PC-3 (cell line): Measurements from ENCODE around the gene AKR7A2. TPM values are rescaled to one million over a fixed set of nuclear protein-coding genes. Genes with fewer than 3 reads are reported as not detected.

Experiments
- ATAC-seq: fragments of 200-7000 bp; cut with Tn5 transposase; 2 replicates; pipeline ENCODE4 v1.9.1; 2020; ENCODE audit warnings: mild to moderate bottlenecking, moderate library complexity
- BruUV-seq: library from RNA; stranded (reverse); fragments of 400-500 nt; replicated peaks from 2 replicates; lab custom pipeline; 2021; lab: Mats Ljungman, UMichigan
- CTCF ChIA-PET: fragments of 300-600 bp; sonication (Branson Sonifier 250); formaldehyde crosslinking; loops from one replicate; lab custom pipeline; 2022; ENCODE audit warnings: antibody characterized with exemption; lab: Charles Lee
- POLR2A ChIA-PET: fragments of 300-600 bp; sonication (Branson Sonifier 250); formaldehyde crosslinking; loops from one replicate; lab custom pipeline; 2022; ENCODE audit warnings: antibody characterized with exemption; ENCODE audit not compliant: unreplicated experiment; lab: Charles Lee
- DNase-seq: peaks from one replicate; pipeline ENCODE4 v3.0.0-alpha.2; 2015
- H2AFZ ChIP-seq: fragments of 300-600 bp; sonication (generic); 2 replicates; pipeline ENCODE4 v1.6.0; 2016; ENCODE audit warnings: antibody characterized with exemption, low read length
- H3F3A ChIP-seq: fragments of 300-600 bp; sonication (generic); one replicate; pipeline ENCODE4 v1.6.0; 2017; ENCODE audit warnings: antibody characterized with exemption, low read length, control low read depth, mild to moderate bottlenecking; ENCODE audit not compliant: unreplicated experiment
- H3K27ac ChIP-seq: fragments of 300-600 bp; sonication (generic); 2 replicates; pipeline ENCODE4 v1.5.1; 2016; ENCODE audit warnings: mild to moderate bottlenecking, low read length
- H3K27me3 ChIP-seq: fragments of 300-600 bp; sonication (generic); 2 replicates; pipeline ENCODE4 v1.6.1; 2016; ENCODE audit warnings: low read length, mixed read lengths
- H3K36me3 ChIP-seq: fragments of 300-600 bp; sonication (generic); 2 replicates; pipeline ENCODE4 v1.6.1; 2016; ENCODE audit warnings: low read depth, mixed run types, low read length, mixed read lengths
- H3K4me1 ChIP-seq: fragments of 300-600 bp; sonication (generic); 2 replicates; pipeline ENCODE4 v1.5.1; 2016; ENCODE audit warnings: low read length; ENCODE audit not compliant: insufficient read depth
- H3K4me2 ChIP-seq: fragments of 300-600 bp; sonication (generic); 2 replicates; pipeline ENCODE4 v1.6.0; 2016; ENCODE audit warnings: low read length
- H3K4me3 ChIP-seq: fragments of 300-600 bp; sonication (generic); 2 replicates; pipeline ENCODE4 v1.5.1; 2016; ENCODE audit warnings: mild to moderate bottlenecking, low read length, mixed read lengths
- H3K79me2 ChIP-seq: fragments of 300-600 bp; sonication (generic); 2 replicates; pipeline ENCODE4 v1.6.1; 2017; ENCODE audit warnings: low read length, mixed read lengths
- H3K9ac ChIP-seq: fragments of 300-600 bp; sonication (generic); 2 replicates; pipeline ENCODE4 v1.6.0; 2016; ENCODE audit warnings: mild to moderate bottlenecking, low read length
- H3K9me2 ChIP-seq: fragments of 300-600 bp; sonication (generic); replicated peaks from 2 replicates; pipeline ENCODE4 v1.6.1; 2016; ENCODE audit warnings: mixed run types, low read length, mixed read lengths
- H3K9me3 ChIP-seq: fragments of 300-600 bp; sonication (generic); 2 replicates; pipeline ENCODE4 v1.6.1; 2016; ENCODE audit warnings: low read length, mixed read lengths
- H4K20me1 ChIP-seq: fragments of 300-600 bp; sonication (generic); 2 replicates; pipeline ENCODE4 v1.6.1; 2016; ENCODE audit warnings: low read length, mixed read lengths
- EZH2 ChIP-seq: fragments of 300-600 bp; sonication (generic); IDR thresholded peaks from one replicate; pipeline ENCODE4 v1.6.1; 2017; ENCODE audit warnings: antibody characterized with exemption, mild to moderate bottlenecking, low read length; ENCODE audit not compliant: unreplicated experiment
- EZH2phosphoT487 ChIP-seq: fragments of 300-600 bp; sonication (generic); IDR thresholded peaks from 2 replicates; pipeline ENCODE4 v1.6.1; 2018; ENCODE audit warnings: mild to moderate bottlenecking, antibody characterized with exemption, low read length, borderline replicate concordance
- intact Hi-C: fragments of 100-400 bp; cut with micrococcal nuclease; formaldehyde crosslinking; loops from 2 replicates; pipeline ENCODE4 v1.9.0; 2023
- total RNA-seq: library from RNA; depleted of rRNA; stranded (reverse); fragments of >200 nt; gene quantifications from 2 replicates; pipeline ENCODE4 v1.2.3, GENCODE V29; 2014
- TF ChIP-seq, protein P1 (sequence below): fragments of 300-600 bp; sonication (generic); conservative IDR thresholded peaks from 2 replicates; pipeline ENCODE4 v1.5.1; 2017; ENCODE audit warnings: antibody characterized with exemption, low read depth, mild to moderate bottlenecking, low read length

AKR7A2 gene
- total RNA-seq, 1 experiment from 2014 or later = 63.3 TPM

DNA sequence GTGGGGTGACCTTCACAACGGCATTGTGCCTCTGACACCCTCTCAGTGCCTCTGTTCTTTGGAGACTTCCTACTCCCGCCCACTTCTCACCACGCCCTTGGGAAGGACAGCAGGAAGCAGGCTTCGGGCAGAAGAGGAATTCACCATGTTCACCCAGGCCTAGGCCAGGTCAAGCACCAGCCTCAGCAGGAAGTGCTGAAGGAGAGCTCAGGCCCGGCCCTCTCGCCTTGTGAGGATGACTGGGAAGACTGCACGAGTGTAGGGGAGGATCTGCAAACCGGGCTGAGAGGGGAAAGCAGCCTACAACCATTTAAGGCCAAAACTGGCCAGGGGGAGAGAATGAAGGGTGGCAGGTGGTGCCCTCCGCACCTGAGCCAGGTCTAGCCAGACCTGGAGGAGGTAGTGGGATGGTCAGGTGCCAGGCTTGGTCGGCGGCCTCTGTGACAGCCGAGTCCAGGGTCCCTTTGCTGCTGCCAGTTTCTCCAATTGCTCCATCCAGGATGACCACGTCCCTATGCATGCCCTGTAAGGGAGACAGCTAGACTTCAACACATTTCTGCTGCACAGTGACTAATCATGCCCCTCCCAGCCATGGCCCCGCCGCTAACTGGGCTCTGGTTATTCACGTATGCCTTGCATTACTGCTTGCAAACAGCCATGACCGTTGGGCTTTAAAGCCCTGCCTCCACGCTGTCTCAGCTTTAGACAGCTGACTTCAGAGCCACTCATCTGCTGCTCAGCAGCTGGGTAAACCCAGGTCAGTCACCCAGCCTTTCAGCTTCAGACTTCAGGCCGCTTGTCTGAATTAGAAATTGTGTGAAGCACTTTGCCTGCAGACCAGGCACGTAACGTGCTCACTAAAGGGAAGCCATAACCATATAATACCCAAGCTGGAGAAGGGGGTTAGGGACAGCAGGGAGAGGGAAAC, 51.5 kb downstream of the AKR7A2 start:
- Histone ChIP-seq H3K27ac (no peak overlapping the region), H3F3A (no peaks in the 10 kb centered on the region), H3K4me1 (no peaks in the 10 kb centered on the region), H3K9me2 (no peaks in the 10 kb centered on the region), H3K9me3 (no peaks in the 10 kb centered on the region), H3K79me2 (peaks cover 5% of the 10 kb centered on the region; the same call in 1 of the 2 replicates), H3K36me3 (peaks cover 40% of the 10 kb centered on the region), H4K20me1 (no peaks in the 10 kb centered on the region), H3K27me3 (no peaks in the 10 kb centered on the region), H3K4me2 (no peak overlapping the region), H3K4me3 (no peak overlapping the region), H2AFZ (no peak overlapping the region), H3K9ac (no peak overlapping the region)
- BruUV-seq = no TSS peak
- ChIA-PET POLR2A (no interaction called here), CTCF (no interaction called here)
- TF ChIP-seq, protein P1, sequence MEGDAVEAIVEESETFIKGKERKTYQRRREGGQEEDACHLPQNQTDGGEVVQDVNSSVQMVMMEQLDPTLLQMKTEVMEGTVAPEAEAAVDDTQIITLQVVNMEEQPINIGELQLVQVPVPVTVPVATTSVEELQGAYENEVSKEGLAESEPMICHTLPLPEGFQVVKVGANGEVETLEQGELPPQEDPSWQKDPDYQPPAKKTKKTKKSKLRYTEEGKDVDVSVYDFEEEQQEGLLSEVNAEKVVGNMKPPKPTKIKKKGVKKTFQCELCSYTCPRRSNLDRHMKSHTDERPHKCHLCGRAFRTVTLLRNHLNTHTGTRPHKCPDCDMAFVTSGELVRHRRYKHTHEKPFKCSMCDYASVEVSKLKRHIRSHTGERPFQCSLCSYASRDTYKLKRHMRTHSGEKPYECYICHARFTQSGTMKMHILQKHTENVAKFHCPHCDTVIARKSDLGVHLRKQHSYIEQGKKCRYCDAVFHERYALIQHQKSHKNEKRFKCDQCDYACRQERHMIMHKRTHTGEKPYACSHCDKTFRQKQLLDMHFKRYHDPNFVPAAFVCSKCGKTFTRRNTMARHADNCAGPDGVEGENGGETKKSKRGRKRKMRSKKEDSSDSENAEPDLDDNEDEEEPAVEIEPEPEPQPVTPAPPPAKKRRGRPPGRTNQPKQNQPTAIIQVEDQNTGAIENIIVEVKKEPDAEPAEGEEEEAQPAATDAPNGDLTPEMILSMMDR = no peak
- TF ChIP-seq EZH2phosphoT487 (no peak), EZH2 (no peak)
- ATAC-seq = peak; percentile 69
- intact Hi-C loops = no loop called here
- peak; percentile 26 for DNase-seq

DNA sequence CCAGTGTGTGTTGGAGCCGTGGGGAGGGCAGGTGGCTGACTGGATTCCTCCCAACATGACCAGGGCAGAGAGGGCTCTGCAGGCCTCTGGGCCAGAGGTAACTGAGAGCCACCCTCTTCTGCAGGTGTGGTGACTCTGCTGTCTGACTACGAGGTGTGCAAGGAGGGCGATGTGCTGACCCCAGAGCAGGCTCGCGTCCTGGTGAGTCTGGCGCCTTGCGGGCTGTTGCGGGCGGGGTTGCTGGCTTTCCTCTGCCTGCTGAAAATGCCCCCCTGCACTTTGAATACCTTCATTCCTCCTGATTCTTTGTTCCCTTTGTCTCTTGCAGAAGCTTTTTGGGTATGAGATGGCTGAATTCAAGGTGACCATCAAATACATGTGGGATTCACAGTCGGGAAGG, 53.6 kb downstream of the AKR7A2 start:
- intact Hi-C loops = no loop called here
- DNase-seq (no peak), ATAC-seq (no peak)
- ChIA-PET CTCF (no interaction called here), POLR2A (no interaction called here)
- BruUV-seq = no TSS peak
- H3K79me2 ChIP-seq = peaks cover 26% of the 10 kb centered on the region
- no peaks in the 10 kb centered on the region for H3F3A ChIP-seq
- no peak overlapping the region for H3K27ac ChIP-seq
- no peaks in the 10 kb centered on the region for H3K27me3 ChIP-seq
- H3K4me3 ChIP-seq = no peak overlapping the region
- H3K9me2 ChIP-seq = no peaks in the 10 kb centered on the region
- peaks cover 8% of the 10 kb centered on the region for H3K4me1 ChIP-seq
- peaks cover 58% of the 10 kb centered on the region for H3K36me3 ChIP-seq
- H4K20me1 ChIP-seq = peaks cover 14% of the 10 kb centered on the region
- H2AFZ ChIP-seq = no peak overlapping the region
- no peak overlapping the region for H3K9ac ChIP-seq
- TF ChIP-seq EZH2phosphoT487 (no peak), EZH2 (no peak)
- TF ChIP-seq, protein P1 = no peak
- no peak overlapping the region for H3K4me2 ChIP-seq
- no peaks in the 10 kb centered on the region for H3K9me3 ChIP-seq
